Prostate gland (tissue), 2 donors: ENCODE measurements around the gene GALP.

Source experiments
- POLR2A ChIP-seq: fragments of 450-650 bp; IDR thresholded peaks from one replicate; pipeline ENCODE4 v1.6.1; 2016; ENCODE audit warnings: antibody characterized with exemption, mild to moderate bottlenecking
- TF ChIP-seq, protein P1 (sequence below), 4 experiments: fragments of 200-600 bp in 2 of 4; fragments of 450-650 bp in 2 of 4; sonication (generic) in 2 of 4; IDR thresholded peaks; 1 replicate in 3 of 4; 2 replicates in 1 of 4; pipeline ENCODE4 v1.5.1; 2016 to 2019; ENCODE audit warnings: antibody characterized with exemption in 4 of 4, mild to moderate bottlenecking in 2 of 4, moderate library complexity in 2 of 4

DNA sequence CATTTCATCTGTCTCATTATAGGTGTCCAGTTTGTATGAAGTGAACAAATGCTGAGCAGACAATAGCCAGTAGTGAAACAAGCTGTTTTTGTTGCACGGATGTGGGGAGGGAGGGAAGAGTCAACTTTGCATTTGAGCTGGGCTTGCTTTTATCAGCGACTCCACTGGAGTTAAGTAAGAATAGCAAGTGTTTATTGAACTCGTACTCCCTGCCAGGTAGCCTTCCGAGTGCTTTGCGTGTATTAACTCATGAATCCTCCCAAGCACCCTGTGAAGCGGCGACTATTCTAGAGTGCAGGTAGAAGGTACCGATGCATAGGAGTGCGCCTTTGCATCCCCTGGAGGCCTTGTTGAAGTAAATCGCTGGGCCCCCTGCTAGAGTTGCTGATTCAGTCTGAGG lies 39.4 kb upstream of the GALP start:
- TF ChIP-seq POLR2A, result no peak
- TF ChIP-seq, protein P1, sequence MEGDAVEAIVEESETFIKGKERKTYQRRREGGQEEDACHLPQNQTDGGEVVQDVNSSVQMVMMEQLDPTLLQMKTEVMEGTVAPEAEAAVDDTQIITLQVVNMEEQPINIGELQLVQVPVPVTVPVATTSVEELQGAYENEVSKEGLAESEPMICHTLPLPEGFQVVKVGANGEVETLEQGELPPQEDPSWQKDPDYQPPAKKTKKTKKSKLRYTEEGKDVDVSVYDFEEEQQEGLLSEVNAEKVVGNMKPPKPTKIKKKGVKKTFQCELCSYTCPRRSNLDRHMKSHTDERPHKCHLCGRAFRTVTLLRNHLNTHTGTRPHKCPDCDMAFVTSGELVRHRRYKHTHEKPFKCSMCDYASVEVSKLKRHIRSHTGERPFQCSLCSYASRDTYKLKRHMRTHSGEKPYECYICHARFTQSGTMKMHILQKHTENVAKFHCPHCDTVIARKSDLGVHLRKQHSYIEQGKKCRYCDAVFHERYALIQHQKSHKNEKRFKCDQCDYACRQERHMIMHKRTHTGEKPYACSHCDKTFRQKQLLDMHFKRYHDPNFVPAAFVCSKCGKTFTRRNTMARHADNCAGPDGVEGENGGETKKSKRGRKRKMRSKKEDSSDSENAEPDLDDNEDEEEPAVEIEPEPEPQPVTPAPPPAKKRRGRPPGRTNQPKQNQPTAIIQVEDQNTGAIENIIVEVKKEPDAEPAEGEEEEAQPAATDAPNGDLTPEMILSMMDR (IDR thresholded peaks at IDR 0.05), result no peak
